HG03571 (cell line): ENCODE measurements around the gene NPB.

Experiments
- ATAC-seq: cut with Tn5 transposase; IDR thresholded peaks from one replicate; pipeline ENCODE4 v1.9.1; 2021; ENCODE audit not compliant: unreplicated experiment

The NPB gene

GRCh38 chr17:81869221-81870130, 32.6 kb upstream of the NPB start:
- ATAC-seq, result no peak

- peak; percentile 21 for ATAC-seq
Observed at GRCh38 chr17:81870131-81870980, 31.7 kb upstream of the NPB start.

DNA sequence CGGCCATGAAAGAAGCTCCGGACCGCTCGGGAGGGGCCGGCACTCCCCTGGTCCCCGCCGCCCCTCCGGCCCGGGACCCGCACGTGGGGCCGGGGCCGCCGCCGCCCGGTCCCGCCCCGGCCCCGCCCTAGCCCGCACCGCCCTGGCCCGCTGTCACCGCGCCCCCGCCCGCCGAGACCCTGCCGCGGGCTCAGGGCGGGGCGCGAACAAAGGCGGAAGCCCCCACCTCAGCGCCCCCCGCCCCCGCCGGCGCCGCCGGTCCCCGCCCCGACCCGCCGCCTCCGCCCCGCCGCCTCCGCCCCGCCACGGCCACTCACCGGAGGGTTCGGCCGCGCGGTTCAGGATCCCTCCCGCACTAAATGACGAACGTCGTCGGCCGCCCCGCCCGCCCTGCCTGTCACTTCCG, 31.1 kb upstream of the NPB start, which contains the start of gene ARHGDIA:
Gene ARHGDIA (minus strand): TSS at position 357 of the 406 bp plus-strand sequence. CDS start 1,407 bp downstream, outside the sequence.
- peak; percentile 8 for ATAC-seq

DNA sequence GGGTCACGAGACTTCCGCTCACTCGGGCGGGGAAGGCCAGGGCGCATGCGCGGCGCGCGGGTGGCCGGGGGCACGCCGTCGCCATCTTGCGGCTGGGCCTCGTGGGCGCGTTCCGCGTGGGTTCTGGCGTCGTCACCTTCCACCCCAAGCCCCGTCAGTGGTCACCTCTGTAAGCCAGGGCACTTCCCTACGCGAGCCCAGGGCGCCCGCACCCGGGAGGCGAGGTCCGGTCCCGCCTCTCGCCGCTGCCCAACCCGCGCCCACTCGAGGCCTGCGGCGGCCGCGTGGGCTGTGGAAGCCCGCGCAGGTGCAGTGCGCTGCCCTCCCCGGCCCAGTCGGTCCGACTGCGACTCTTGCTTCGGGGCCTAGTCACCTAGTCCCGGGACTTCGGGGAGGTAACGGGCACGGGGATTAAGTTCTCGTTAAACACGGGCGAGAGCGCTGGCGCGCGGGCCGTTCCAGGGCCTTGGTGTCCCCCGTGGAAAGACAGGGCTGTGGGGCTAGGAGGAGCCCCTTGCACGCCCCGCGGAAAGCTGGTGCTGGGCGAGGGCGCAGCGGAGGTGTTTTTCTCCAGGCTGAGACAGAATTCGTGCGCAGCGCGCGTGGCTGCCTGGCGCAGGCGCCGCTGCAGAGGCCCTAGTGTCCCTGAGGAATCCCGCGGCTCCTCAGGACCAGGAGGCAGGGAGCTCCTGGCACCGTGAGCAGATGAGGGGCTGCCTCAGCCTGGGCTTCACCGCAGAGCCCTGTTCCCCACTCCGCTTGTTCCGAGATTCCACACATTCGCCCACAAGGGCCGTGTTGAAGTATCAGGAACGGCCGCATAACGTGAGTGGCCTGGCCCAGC, 30.4 kb upstream of the NPB start:
- peak; percentile 40 for ATAC-seq

DNA sequence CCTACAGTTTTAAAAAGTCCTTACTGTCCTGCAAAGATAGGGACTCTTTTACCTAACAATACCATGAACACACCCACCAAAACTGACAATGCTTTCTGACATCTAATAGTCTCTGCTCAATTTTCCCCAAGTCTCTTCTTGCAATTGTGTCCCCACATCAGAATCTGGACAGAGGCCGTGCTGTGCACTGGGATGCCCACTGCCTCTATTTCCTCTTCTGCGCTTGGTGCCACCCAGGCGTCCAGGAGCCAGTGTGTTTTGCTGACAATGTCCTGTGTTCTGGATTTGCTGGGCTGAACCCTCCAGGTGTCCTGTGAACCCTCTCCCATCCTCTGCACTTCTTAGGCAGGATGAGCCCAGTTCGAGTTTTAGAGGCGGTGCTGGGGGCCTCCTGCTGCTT, 24.5 kb upstream of the NPB start:
- no peak for ATAC-seq

DNA sequence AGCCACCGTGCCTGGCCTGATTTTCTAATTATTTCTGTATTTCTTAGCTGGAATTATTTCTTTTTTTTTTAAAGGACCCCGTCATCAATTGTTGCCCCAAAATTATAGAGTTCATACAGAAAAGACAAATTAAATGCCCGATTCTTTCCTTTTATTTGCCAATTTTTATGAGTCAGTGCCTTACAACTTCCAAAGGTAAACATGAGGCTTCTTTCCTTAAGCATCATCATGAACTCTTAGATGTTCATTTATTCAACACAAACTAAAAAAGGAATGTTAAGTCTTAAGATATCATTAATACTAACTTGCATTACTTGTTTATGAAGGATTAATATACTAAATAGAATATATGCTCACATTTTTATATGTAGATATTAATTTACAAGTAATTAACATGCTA, 23.7 kb upstream of the NPB start:
- ATAC-seq, result no peak

DNA sequence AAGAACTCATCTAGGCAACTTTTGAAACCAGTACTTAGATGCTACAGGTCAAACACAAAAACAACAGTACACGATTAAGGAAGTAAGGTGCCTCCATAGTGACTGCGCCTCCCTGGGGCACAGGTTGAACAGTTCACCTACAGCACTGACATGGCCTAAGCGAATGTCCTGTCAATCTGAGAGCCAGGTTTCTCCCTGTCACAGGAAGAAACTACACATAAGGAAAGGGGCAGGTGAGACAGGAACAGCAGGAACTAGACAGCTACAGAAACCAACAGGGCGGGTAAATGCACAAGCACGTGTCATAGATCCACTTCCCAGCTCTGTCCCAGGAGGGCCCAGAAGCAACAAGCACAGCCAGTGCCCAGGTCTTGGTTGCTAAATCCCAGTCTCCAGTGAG, 22.9 kb upstream of the NPB start:
- no peak for ATAC-seq

- ATAC-seq, result no peak
Observed at GRCh38 chr17:81884520-81884919, 17.5 kb upstream of the NPB start.

GRCh38 chr17:81884968-81885367, 17.1 kb upstream of the NPB start:
- ATAC-seq, result no peak

DNA sequence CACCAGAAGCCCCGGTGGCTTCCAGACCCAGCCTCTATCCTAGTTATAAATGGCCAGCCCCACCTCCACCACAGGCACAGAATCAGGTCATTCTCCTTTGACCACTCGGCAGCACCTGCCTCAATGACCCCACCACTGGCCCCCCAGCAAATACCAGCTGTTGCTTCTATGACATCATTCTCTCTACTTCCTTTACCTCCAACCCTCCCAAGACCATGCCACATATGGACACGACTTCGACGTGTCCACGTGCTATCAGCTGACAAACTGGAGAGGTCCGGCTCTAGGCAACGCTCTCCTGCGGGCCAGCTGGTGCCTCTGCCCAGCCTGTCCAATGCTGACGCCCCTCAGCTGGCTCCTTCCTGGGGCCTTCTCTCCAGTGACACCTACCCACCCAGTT, 16.6 kb upstream of the NPB start:
- no peak for ATAC-seq

GRCh38 chr17:81885869-81886548, 16.0 kb upstream of the NPB start:
- no peak for ATAC-seq

- ATAC-seq, result no peak
Observed at GRCh38 chr17:81888105-81888987, 13.7 kb upstream of the NPB start.

GRCh38 chr17:81888988-81889595, 12.9 kb upstream of the NPB start:
- ATAC-seq, result no peak

DNA sequence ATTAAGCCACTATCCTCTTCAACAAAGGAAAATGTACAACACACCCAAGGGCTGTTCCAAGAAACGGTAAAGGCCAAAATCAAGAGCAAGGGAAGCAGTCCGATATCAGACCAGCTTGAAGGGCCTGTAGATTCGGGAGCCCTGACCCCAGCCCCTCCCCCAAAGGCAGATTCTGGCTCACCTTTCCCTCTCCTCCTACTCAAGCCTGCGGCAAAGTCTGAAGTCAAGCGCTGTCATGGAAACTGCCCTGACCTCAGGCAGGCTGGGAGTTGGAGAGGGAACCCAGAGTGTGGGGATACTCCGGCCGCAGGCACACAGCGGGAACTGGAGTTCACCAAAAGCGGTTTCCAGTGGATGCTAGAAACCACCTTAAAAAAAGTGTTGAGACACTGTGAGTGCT, 12.4 kb upstream of the NPB start:
- ATAC-seq, result no peak

- peak; percentile 7 for ATAC-seq
Observed at GRCh38 chr17:81890447-81891302, 11.4 kb upstream of the NPB start.

DNA sequence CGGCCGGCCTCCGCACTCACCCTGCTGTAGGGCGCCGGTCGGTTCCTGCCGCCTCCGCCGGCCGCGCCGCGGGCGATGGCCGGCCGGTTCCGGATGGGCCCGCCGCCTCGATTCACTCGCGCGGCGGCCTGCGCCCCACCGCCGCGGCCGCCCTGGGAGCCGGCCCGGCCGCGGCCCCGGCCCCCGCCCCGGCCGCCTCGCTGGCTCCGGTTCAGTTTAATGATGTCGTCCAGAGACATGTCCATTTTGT, 10.8 kb upstream of the NPB start:
- ATAC-seq, result no peak

DNA sequence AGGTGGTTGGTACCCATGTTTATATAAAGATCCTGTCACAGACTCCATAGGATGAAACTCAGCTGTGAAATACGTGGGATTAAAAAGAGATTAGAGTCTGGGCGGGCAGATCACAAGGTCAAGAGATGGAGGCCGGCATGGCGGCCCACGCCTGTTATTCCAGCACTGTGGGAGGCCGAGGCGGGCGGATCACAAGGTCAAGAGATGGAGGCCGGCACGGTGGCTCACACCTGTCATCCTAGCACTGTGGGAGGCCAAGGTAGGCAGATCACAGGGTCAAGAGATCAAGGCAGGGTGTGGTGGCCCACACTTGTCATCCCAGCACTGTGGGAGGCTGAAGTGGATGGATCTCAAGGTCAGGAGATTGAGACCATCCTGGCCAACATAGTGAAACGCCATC, 6.6 kb upstream of the NPB start:
- no peak for ATAC-seq
